Caco-2 (cell line): Measurements from ENCODE around the gene FRMD3. TPM values are rescaled to one million over a fixed set of nuclear protein-coding genes. Genes with fewer than 3 reads are reported as not detected.
A peak's percentile ranks its signal among the peaks of the same experiment; 100 is the strongest.

Experiments used
- Bru-seq: library from RNA; stranded (reverse); fragments of 400-500 nt; gene quantifications from one replicate; lab custom pipeline; 2021; lab: Mats Ljungman, UMichigan
- BruChase-seq, 2 experiments: library from RNA; stranded (reverse); fragments of 400-500 nt; gene quantifications; one replicate each; lab custom pipeline; 2021; lab: Mats Ljungman, UMichigan
- BruUV-seq: library from RNA; stranded (reverse); fragments of 400-500 nt; replicated peaks from 2 replicates; lab custom pipeline; 2021; lab: Mats Ljungman, UMichigan
- CTCF ChIA-PET: fragments of 300-600 bp; sonication (Branson Sonifier 250); formaldehyde crosslinking; loops from one replicate; lab custom pipeline; 2022; ENCODE audit warnings: antibody characterized with exemption; lab: Charles Lee
- POLR2A ChIA-PET: fragments of 300-600 bp; sonication (Branson Sonifier 250); formaldehyde crosslinking; loops from one replicate; lab custom pipeline; 2022; ENCODE audit warnings: antibody characterized with exemption; lab: Charles Lee
- DNase-seq, 2 experiments: peaks; one replicate each; pipeline versions ENCODE4 v3.0.0 to v3.0.0-alpha.2; 2020 to 2022
- H3K27me3 ChIP-seq: replicated peaks from 2 replicates; pipeline ENCODE4 v1.6.0; 2011; ENCODE audit warnings: low read length; ENCODE audit not compliant: control insufficient read depth, insufficient read depth
- H3K36me3 ChIP-seq: 2 replicates; pipeline ENCODE4 v1.5.1; 2011; ENCODE audit warnings: low read length; ENCODE audit not compliant: control insufficient read depth, insufficient read depth
- H3K4me1 ChIP-seq: fragments of 250-450 bp; sonication (Bioruptor Pico); 2 replicates; pipeline ENCODE4 v1.5.1; 2020; ENCODE audit warnings: mild to moderate bottlenecking
- H3K4me3 ChIP-seq: 2 replicates; pipeline ENCODE4 v1.5.1; 2011; ENCODE audit warnings: low read depth, mild to moderate bottlenecking, control low read depth, low read length
- H3K9me3 ChIP-seq: fragments of 250-450 bp; sonication (Bioruptor Pico); 2 replicates; pipeline ENCODE4 v1.5.1; 2020; ENCODE audit warnings: mild to moderate bottlenecking, moderate library complexity
- H3K27ac Mint-ChIP-seq: one replicate; pipeline ENCODE4 v1.8.0; 2022; ENCODE audit warnings: mixed read lengths; ENCODE audit not compliant: unreplicated experiment
- H3K27me3 Mint-ChIP-seq: one replicate; pipeline ENCODE4 v1.8.0; 2022; ENCODE audit warnings: mixed read lengths; ENCODE audit not compliant: insufficient read depth, unreplicated experiment
- H3K36me3 Mint-ChIP-seq: one replicate; pipeline ENCODE4 v1.8.0; 2022; ENCODE audit warnings: mild to moderate bottlenecking, mixed read lengths; ENCODE audit not compliant: insufficient read depth, unreplicated experiment
- H3K4me1 Mint-ChIP-seq: one replicate; pipeline ENCODE4 v1.8.0; 2022; ENCODE audit warnings: low read depth, mixed read lengths; ENCODE audit not compliant: unreplicated experiment
- H3K4me3 Mint-ChIP-seq: one replicate; pipeline ENCODE4 v1.8.0; 2022; ENCODE audit warnings: mild to moderate bottlenecking, moderate library complexity, mixed read lengths; ENCODE audit not compliant: unreplicated experiment
- H3K9me3 Mint-ChIP-seq: one replicate; pipeline ENCODE4 v1.8.0; 2022; ENCODE audit warnings: mixed read lengths; ENCODE audit not compliant: unreplicated experiment
- CTCF ChIP-seq, 2 experiments: fragments of 200-600 bp in 1 of 2; IDR thresholded peaks; 1 replicate in 1 of 2; 2 replicates in 1 of 2; pipeline versions ENCODE4 v1.5.1 to v1.8.0; 2011 to 2022; ENCODE audit warnings: antibody characterized with exemption in 1 of 2, control low read depth in 1 of 2, inconsistent platforms in 1 of 2, low read depth in 1 of 2, low read length in 1 of 2, mild to moderate bottlenecking in 1 of 2, moderate library complexity in 1 of 2; ENCODE audit not compliant: insufficient read depth in 1 of 2, severe bottlenecking in 1 of 2, unreplicated experiment in 1 of 2
- intact Hi-C: fragments of 100-400 bp; cut with micrococcal nuclease; formaldehyde crosslinking; loops from one replicate; pipeline ENCODE4 v1.10.0; 2022; ENCODE audit not compliant: unreplicated experiment
- long read RNA-seq: library from polyadenylated mRNA; stranded (forward); transcript quantifications from one replicate; pipeline ENCODE4 v2.0.0, GENCODE V29; 2022
- total RNA-seq: library from RNA; stranded (reverse); gene quantifications from 2 replicates; pipeline ENCODE4 v1.2.3, GENCODE V29; 2022

Gene FRMD3
- total RNA-seq (0.12 TPM in 1 of 2 replicates, not detected in the other), Bru-seq, nascent RNA (percentile 21 among the genes with signal in this experiment), BruChase-seq, experiment 1, labeled RNA remaining after a 2-hour chase (percentile 27 among the genes with signal in this experiment), BruChase-seq, experiment 2, labeled RNA remaining after a 6-hour chase (percentile 25 among the genes with signal in this experiment)
- long read RNA-seq, result 0 reads

GRCh38 chr9:83538172-83538889 is at the start of gene FRMD3:
Gene FRMD3 (minus strand): TSS chr9:83538401. CDS start chr9:83538231, 170 bp downstream.
- H3K4me3 ChIP-seq, result peak within 1 kb of the TSS; percentile 42
- peak; percentile 39 to 53 for TF ChIP-seq CTCF (IDR thresholded peaks at IDR 0.05; ENCODE audit: insufficient read depth in 1 of 2, low read depth in 1 of 2, low read length in 1 of 2, severe bottlenecking in 1 of 2, unreplicated experiment in 1 of 2)
- Mint-ChIP-seq H3K27me3 (peaks cover 10% of the 10 kb centered on the region), H3K4me1 (no peaks in the 10 kb centered on the region), H3K27ac (no peak within 1 kb of the TSS), H3K9me3 (no peaks in the 10 kb centered on the region), H3K36me3 (no peaks in the 10 kb centered on the region), H3K4me3 (peak within 1 kb of the TSS; percentile 60)
- intact Hi-C loops, result loop anchor here (1.0 kb wide), 1 partner anchor 204 kb away; no protein-coding TSS in a partner anchor
- H3K27me3 ChIP-seq, result no peaks in the 10 kb centered on the region
- DNase-seq, result peak; percentile 65 to 70
- no peaks in the 10 kb centered on the region for H3K9me3 ChIP-seq
- no TSS peak for BruUV-seq
- no peaks in the 10 kb centered on the region for H3K4me1 ChIP-seq
- H3K36me3 ChIP-seq, result no peaks in the 10 kb centered on the region
- ChIA-PET POLR2A (no interaction called here), CTCF (interaction anchor here (1.0 kb wide), 1 partner anchor 204 kb away, joined by 7 read pairs; no protein-coding TSS in a partner anchor)

- POLR2A ChIA-PET, result no interaction called here
- no peak for DNase-seq
- BruUV-seq, result no TSS peak
- Histone ChIP-seq H3K36me3 (no peaks in the 10 kb centered on the region), H3K4me3 (no peak overlapping the region), H3K27me3 (no peaks in the 10 kb centered on the region), H3K4me1 (no peaks in the 10 kb centered on the region), H3K9me3 (no peaks in the 10 kb centered on the region)
- Mint-ChIP-seq H3K27me3 (no peaks in the 10 kb centered on the region), H3K36me3 (no peaks in the 10 kb centered on the region), H3K27ac (no peak overlapping the region), H3K4me1 (no peaks in the 10 kb centered on the region), H3K4me3 (no peak overlapping the region), H3K9me3 (no peaks in the 10 kb centered on the region)
- CTCF ChIA-PET, result no interaction called here
- TF ChIP-seq CTCF (IDR thresholded peaks at IDR 0.05; ENCODE audit: insufficient read depth in 1 of 2, low read depth in 1 of 2, low read length in 1 of 2, severe bottlenecking in 1 of 2, unreplicated experiment in 1 of 2), result no peak
- intact Hi-C loops, result no loop called here
Measured at GRCh38 chr9:83584995-83585394, 46.8 kb upstream of the FRMD3 start.

- peak; percentile 52 to 75 for TF ChIP-seq CTCF (IDR thresholded peaks at IDR 0.05; ENCODE audit: insufficient read depth in 1 of 2, low read depth in 1 of 2, low read length in 1 of 2, severe bottlenecking in 1 of 2, unreplicated experiment in 1 of 2)
Measured at GRCh38 chr9:83583151-83584014, 45.2 kb upstream of the FRMD3 start.

More at GRCh38 chr9:83583151-83584014, 45.2 kb upstream of the FRMD3 start:
- H3K27me3 ChIP-seq, result no peaks in the 10 kb centered on the region
- no peak overlapping the region for H3K4me3 Mint-ChIP-seq
- H3K27me3 Mint-ChIP-seq, result no peaks in the 10 kb centered on the region
- H3K9me3 ChIP-seq, result no peaks in the 10 kb centered on the region
- intact Hi-C loops, result loop anchor here (1.0 kb wide), 1 partner anchor 66 kb away; no protein-coding TSS in a partner anchor
- BruUV-seq, result no TSS peak
- H3K4me1 ChIP-seq, result no peaks in the 10 kb centered on the region
- H3K4me3 ChIP-seq, result no peak overlapping the region
- no peaks in the 10 kb centered on the region for H3K4me1 Mint-ChIP-seq
- POLR2A ChIA-PET, result no interaction called here
- no peaks in the 10 kb centered on the region for H3K9me3 Mint-ChIP-seq
- no peak overlapping the region for H3K27ac Mint-ChIP-seq
- H3K36me3 Mint-ChIP-seq, result no peaks in the 10 kb centered on the region
- peak; percentile 53 to 54 for DNase-seq
- H3K36me3 ChIP-seq, result no peaks in the 10 kb centered on the region
- CTCF ChIA-PET, result no interaction called here
